ENCODE data around the gene CENATAC. TPM values are rescaled to one million over a fixed set of nuclear protein-coding genes. Genes with fewer than 3 reads are reported as not detected.

The CENATAC gene
- total RNA-seq, 1 donor from 2014 or later = 14.1 TPM

DNA sequence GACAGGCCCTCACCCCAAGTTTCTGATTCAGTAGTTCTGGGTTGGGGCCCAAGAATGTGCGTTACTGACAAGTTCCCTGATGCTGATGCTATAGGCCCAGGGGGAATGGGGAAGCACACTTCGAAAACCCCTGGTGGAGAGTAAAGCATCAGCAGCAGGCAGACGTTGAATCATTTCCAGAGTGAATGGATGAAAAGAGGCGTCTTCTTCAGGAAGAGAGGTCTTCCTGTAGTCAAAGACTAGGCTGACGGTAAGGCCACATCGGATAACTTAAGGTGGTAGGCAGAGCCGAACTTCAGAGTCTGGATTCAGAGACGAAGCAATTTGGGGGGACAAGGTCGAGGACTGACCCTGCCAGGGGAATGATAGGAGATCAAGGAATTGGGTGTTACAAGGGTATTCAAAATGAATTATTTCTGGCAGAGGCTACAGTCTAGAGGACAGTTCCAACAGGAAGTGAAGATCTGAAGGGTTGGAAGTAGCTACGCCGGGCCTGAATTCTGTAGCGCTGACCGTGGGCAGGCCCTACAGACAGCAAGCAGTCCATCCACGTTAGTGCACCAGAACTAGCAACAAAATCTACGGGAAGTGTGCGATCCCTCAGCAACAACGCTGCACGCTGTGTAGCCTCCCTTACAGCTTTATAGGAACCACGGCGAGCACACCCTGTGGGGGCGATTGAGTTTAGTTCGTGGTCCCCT is 862 bp upstream of the CENATAC start:
- DNase-seq (ENCODE audit: low read depth) = no peak
- H3K4me3 ChIP-seq (ENCODE audit: low read depth, low read length) = peak overlapping the region; percentile 91
- TF ChIP-seq, protein P1, sequence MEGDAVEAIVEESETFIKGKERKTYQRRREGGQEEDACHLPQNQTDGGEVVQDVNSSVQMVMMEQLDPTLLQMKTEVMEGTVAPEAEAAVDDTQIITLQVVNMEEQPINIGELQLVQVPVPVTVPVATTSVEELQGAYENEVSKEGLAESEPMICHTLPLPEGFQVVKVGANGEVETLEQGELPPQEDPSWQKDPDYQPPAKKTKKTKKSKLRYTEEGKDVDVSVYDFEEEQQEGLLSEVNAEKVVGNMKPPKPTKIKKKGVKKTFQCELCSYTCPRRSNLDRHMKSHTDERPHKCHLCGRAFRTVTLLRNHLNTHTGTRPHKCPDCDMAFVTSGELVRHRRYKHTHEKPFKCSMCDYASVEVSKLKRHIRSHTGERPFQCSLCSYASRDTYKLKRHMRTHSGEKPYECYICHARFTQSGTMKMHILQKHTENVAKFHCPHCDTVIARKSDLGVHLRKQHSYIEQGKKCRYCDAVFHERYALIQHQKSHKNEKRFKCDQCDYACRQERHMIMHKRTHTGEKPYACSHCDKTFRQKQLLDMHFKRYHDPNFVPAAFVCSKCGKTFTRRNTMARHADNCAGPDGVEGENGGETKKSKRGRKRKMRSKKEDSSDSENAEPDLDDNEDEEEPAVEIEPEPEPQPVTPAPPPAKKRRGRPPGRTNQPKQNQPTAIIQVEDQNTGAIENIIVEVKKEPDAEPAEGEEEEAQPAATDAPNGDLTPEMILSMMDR (conservative IDR thresholded peaks at IDR 0.05; ENCODE audit: low read depth, low read length) = no peak

DNA sequence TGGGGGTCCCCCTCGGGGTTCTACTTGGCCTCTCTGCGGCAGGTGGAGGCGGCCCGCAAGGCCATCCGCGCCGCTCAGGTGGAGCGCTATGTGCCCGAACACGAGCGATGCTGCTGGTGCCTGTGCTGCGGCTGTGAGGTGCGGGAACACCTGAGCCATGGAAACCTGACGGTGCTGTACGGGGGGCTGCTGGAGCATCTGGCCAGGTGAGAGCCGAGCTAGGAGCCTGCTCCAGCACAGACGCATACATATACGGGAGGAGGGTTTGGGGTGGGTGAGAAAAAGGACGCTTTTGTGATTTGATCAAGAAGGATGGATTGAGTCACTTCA is 415 bp downstream of the CENATAC start:
- no peak for DNase-seq (ENCODE audit: low read depth)
- H3K4me3 ChIP-seq (ENCODE audit: low read depth, low read length) = peak overlapping the region; percentile 91
- TF ChIP-seq, protein P1 (conservative IDR thresholded peaks at IDR 0.05; ENCODE audit: low read depth, low read length) = no peak

DNA sequence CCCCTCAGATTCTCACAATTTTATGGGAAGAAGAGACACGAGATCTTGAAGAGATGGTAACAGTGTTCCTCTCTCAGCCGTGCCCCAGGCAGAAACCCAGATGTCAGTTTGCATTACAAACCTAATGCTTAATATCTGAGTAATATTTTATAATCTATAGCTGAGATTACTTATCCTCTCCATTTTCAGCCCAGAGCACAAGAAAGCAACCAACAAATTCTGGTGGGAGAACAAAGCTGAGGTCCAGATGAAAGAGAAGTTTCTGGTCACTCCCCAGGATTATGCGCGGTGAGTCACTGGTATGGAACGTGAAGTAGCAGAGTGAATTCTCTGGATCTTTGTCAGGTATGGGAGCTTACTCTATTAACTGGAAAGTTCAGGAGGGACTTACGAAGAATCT is 884 bp downstream of the CENATAC start:
- peak overlapping the region; percentile 91 for H3K4me3 ChIP-seq (ENCODE audit: low read depth, low read length)
- TF ChIP-seq, protein P1 (conservative IDR thresholded peaks at IDR 0.05; ENCODE audit: low read depth, low read length) = no peak
- DNase-seq (ENCODE audit: low read depth) = peak; percentile 69

DNA sequence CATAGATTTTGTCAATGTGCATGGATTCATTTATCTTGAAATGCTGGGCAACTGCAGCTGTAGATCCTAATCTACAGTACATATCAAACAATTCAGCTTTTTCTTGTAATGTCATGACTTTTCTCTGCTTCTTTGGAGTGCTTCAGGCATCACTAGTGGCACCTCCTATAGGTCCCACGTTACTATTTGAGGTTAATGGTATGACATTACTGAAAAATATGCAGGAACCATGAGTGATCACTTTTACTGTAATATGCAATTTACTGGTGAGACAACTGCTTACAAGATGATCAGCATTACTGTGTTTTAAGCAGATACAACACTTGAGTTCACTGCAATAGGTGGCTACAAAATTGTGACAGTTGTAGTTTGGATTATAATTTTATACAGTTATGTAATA is 3.0 kb downstream of the CENATAC start:
- H3K4me3 ChIP-seq (ENCODE audit: low read depth, low read length) = no peak overlapping the region
- TF ChIP-seq, protein P1 (conservative IDR thresholded peaks at IDR 0.05; ENCODE audit: low read depth, low read length) = no peak
- DNase-seq (ENCODE audit: low read depth) = no peak

DNA sequence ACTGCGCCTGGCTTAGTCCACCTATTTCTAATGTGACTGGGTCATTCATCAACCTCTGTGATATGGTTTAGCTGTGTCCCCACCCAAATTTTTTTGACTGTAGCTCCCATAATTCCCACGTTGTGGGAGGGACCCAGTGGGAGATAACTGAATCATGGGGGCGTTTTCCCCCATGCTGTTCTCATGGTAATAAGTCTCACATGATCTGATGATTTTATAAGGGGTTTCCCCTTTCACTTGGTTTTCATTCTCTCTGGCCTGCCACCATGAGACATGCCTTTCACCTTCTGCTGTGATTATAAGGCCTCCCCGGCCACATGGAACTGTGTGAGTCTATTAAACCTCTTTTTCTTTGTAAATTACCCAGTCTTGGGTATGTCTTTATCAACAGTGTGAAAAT is 8.7 kb downstream of the CENATAC start:
- TF ChIP-seq, protein P1 (conservative IDR thresholded peaks at IDR 0.05; ENCODE audit: low read depth, low read length) = no peak
- no peak overlapping the region for H3K4me3 ChIP-seq (ENCODE audit: low read depth, low read length)
- no peak for DNase-seq (ENCODE audit: low read depth)

DNA sequence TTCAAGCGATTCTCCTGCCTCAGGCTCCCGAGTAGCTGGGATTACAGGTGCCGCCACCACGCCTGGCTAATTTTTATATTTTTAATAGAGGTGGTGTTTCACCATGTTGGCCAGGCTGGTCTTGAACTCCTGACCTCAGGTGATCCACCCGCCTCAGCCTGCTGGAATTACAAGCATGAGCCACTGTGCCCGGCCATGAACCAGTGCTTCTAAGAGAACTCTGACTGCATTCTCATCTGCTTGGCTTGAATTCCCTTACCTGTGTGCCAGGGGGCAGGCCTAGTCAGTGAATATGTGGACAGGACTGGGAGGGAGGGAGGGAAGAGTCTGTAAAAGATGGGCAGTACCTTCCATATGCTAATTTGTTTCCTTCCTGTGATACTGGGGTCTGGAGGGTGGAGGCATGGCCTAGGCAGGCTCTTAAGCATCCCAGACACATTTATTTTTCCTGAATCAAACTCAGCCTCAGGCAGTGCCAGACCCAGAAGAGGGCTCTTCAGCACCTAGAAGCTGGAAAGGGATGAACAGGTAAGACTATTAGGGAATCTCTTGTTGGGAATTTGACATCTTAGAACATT is 13.6 kb downstream of the CENATAC start:
- DNase-seq (ENCODE audit: low read depth) = no peak
- no peak overlapping the region for H3K4me3 ChIP-seq (ENCODE audit: low read depth, low read length)
- TF ChIP-seq, protein P1 (conservative IDR thresholded peaks at IDR 0.05; ENCODE audit: low read depth, low read length) = peak; percentile 6

DNA sequence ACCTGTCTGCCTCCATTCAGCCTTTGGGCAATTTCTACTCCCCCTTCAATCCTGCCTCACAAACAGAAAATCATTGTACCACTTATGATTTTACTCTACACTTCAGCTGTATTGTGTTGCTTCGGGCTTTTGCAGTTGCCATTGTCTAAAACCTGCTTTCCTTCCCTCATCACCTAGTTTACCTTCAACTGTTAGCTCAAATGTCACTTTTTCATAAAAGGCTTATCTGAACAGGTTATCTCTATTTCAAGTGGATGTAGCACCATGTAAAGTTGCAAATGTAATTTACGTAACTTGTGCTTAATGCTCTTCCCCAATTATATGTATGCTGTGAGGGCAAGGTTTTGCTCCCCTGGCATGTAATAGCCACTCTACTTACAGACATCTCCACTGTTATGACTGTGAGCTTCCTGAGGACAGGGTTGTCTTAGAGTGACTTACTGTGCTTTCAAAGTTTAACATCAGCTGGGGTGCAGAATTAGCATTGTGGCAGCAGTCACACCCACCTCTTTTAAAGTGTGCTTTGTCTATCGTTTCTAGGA is 14.8 kb downstream of the CENATAC start:
- TF ChIP-seq, protein P1 (conservative IDR thresholded peaks at IDR 0.05; ENCODE audit: low read depth, low read length) = no peak
- H3K4me3 ChIP-seq (ENCODE audit: low read depth, low read length) = no peak overlapping the region
- no peak for DNase-seq (ENCODE audit: low read depth)

Measured in epithelial cell of proximal tubule (primary cell).